Endothelial cell of umbilical vein (primary cell): ENCODE data around the gene KCNN3. TPM values are rescaled to one million over a fixed set of nuclear protein-coding genes. Genes with fewer than 3 reads are reported as not detected.

Experiments used
- BruUV-seq: library from RNA; stranded (reverse); fragments of 400-500 nt; replicated peaks from 2 replicates; lab custom pipeline; 2021; lab: Mats Ljungman, UMichigan
- CTCF ChIA-PET: fragments of 300-600, 350-600 bp; sonication (Branson Sonifier 250); formaldehyde crosslinking; loops from one replicate; lab custom pipeline; 2021; ENCODE audit warnings: antibody characterized with exemption, inconsistent platforms; lab: Charles Lee
- POLR2A ChIA-PET: fragments of 300-600, 350-600 bp; sonication (Branson Sonifier 250); formaldehyde crosslinking; loops from one replicate; lab custom pipeline; 2021; ENCODE audit warnings: antibody characterized with exemption, inconsistent platforms; lab: Charles Lee
- DNase-seq: peaks from one replicate; pipeline ENCODE4 v3.0.0-alpha.2; 2011; ENCODE audit warnings: low read depth, low spot score
- FAIRE-seq: peaks from 2 replicates; lab custom pipeline; 2011; peaks lifted over from hg19 to GRCh38; lab: Jason Lieb, UNC
- H2AFZ ChIP-seq: 2 replicates; pipeline ENCODE4 v1.6.0; 2012; ENCODE audit warnings: low read depth, low read length, control low read depth, inconsistent platforms
- H3K27ac ChIP-seq: 2 replicates; pipeline ENCODE4 v1.5.1; 2011; ENCODE audit warnings: low read depth, mild to moderate bottlenecking, control low read depth, low read length, moderate library complexity; ENCODE audit not compliant: insufficient read depth
- H3K27me3 ChIP-seq, 2 experiments: 2 replicates each; pipeline versions ENCODE4 v1.6.0 to v1.6.1; 2011; ENCODE audit warnings: low read length in 2 of 2, mixed read lengths in 1 of 2; ENCODE audit not compliant: control insufficient read depth in 2 of 2, insufficient read depth in 2 of 2
- H3K36me3 ChIP-seq, 2 experiments: 2 replicates in 1 of 2; 3 replicates in 1 of 2; pipeline ENCODE4 v1.5.1; 2011; ENCODE audit warnings: low read length in 2 of 2, mild to moderate bottlenecking in 1 of 2, moderate library complexity in 1 of 2; ENCODE audit not compliant: control insufficient read depth in 2 of 2, insufficient read depth in 2 of 2; ENCODE audit errors: extremely low read depth in 1 of 2
- H3K4me1 ChIP-seq: 3 replicates; pipeline ENCODE4 v1.5.1; 2011; ENCODE audit warnings: mild to moderate bottlenecking, low read length; ENCODE audit not compliant: control insufficient read depth, insufficient read depth; ENCODE audit errors: extremely low read depth
- H3K4me2 ChIP-seq: 2 replicates; pipeline ENCODE4 v1.6.1; 2011; ENCODE audit warnings: low read length, control low read depth, mixed read lengths; ENCODE audit not compliant: insufficient read depth
- H3K4me3 ChIP-seq, 3 experiments: fragments of 200-600 bp in 1 of 3; sonication (generic), shearing (Covaris generic) in 1 of 3; replicated peaks in 1 of 3; 2 replicates each; pipeline ENCODE4 v1.5.1; 2011 to 2016; ENCODE audit warnings: control low read depth in 3 of 3, low read length in 3 of 3, mild to moderate bottlenecking in 2 of 3, inconsistent platforms in 1 of 3, low read depth in 1 of 3, moderate library complexity in 1 of 3; ENCODE audit not compliant: insufficient read depth in 1 of 3
- H3K79me2 ChIP-seq: 2 replicates; pipeline ENCODE4 v1.6.0; 2012; ENCODE audit warnings: low read length, inconsistent platforms; ENCODE audit not compliant: control insufficient read depth, insufficient read depth
- H3K9ac ChIP-seq: replicated peaks from 2 replicates; pipeline ENCODE3; 2011; ENCODE audit warnings: low read length, control low read depth; ENCODE audit not compliant: insufficient read depth; ENCODE audit errors: extremely low read depth
- H3K9me1 ChIP-seq: replicated peaks from 3 replicates; pipeline ENCODE4 v1.6.0; 2011; ENCODE audit warnings: mild to moderate bottlenecking, low read length; ENCODE audit not compliant: control insufficient read depth, insufficient read depth; ENCODE audit errors: extremely low read depth
- H3K9me3 ChIP-seq: replicated peaks from 2 replicates; pipeline ENCODE4 v1.5.1; 2012; ENCODE audit warnings: low read length, inconsistent platforms; ENCODE audit not compliant: control insufficient read depth, insufficient read depth
- H4K20me1 ChIP-seq: replicated peaks from 2 replicates; pipeline ENCODE3; 2011; ENCODE audit warnings: mild to moderate bottlenecking, low read length; ENCODE audit not compliant: control insufficient read depth, insufficient read depth; ENCODE audit errors: extremely low read depth
- CTCF ChIP-seq, 2 donors: IDR thresholded peaks; 1 replicate in 1 of 2; 2 replicates in 1 of 2; pipeline ENCODE4 v1.5.1; 2011; ENCODE audit warnings: low read length in 2 of 2, mild to moderate bottlenecking in 2 of 2, moderate library complexity in 2 of 2, control low read depth in 1 of 2, inconsistent platforms in 1 of 2, low read depth in 1 of 2; ENCODE audit not compliant: insufficient read depth in 1 of 2; ENCODE audit errors: extremely low read depth in 1 of 2
- EZH2 ChIP-seq: IDR thresholded peaks from 2 replicates; pipeline ENCODE4 v1.6.1; 2012; ENCODE audit warnings: borderline replicate concordance, low read depth, mild to moderate bottlenecking, moderate library complexity, low read length, inconsistent platforms; ENCODE audit not compliant: severe bottlenecking
- GATA2 ChIP-seq: IDR thresholded peaks from 2 replicates; pipeline ENCODE4 v1.7.0; 2011; ENCODE audit warnings: low read depth, mild to moderate bottlenecking, moderate library complexity, mixed read lengths, low read length; ENCODE audit not compliant: insufficient read length, insufficient read depth
- dilution Hi-C: fragments of 300-500 bp; cut with MboI; formaldehyde crosslinking; loops from one replicate; pipeline ENCODE4 v1.15.0; 2019; ENCODE audit warnings: low sequenced_read_pairs; ENCODE audit not compliant: extremely low pct_ligation_motif_present
- intact Hi-C: fragments of 100-400 bp; cut with micrococcal nuclease; formaldehyde crosslinking; loops from one replicate; pipeline ENCODE4 v1.10.0; 2022
- polyA plus RNA-seq, 4 experiments: library from polyadenylated mRNA; depleted of rRNA in 3 of 4; stranded (reverse) in 3 of 4; unstranded in 1 of 4; fragments of >200 nt; gene quantifications; 2 replicates each; pipeline versions ENCODE4 v1.2.1 to v1.2.3, GENCODE V29; 2011 to 2012; ENCODE audit warnings: missing spikeins in 1 of 4
- total RNA-seq: library from RNA; stranded (reverse); gene quantifications from 2 replicates; pipeline ENCODE4 v1.2.3, GENCODE V29; 2021
- TF ChIP-seq, protein P1 (sequence below): IDR thresholded peaks from 2 replicates; pipeline ENCODE4 v1.6.1; 2011; ENCODE audit not compliant: insufficient read depth, insufficient read length

Gene KCNN3
- total and polyA plus RNA-seq, 2 donors (not counting 3 experiments of a cell fraction or from before 2014, with no cell fraction given) = 0.91 to 1.1 TPM

- no peak for DNase-seq
- Histone ChIP-seq H3K9me3 (no peaks in the 10 kb centered on the region), H3K79me2 (no peaks in the 10 kb centered on the region), H4K20me1 (no peaks in the 10 kb centered on the region), H3K4me2 (no peak overlapping the region), H3K27ac (no peak overlapping the region), H3K9me1 (no peaks in the 10 kb centered on the region), H3K36me3 (no peaks in the 10 kb centered on the region), H3K27me3 (no peaks in the 10 kb centered on the region), H3K4me3 (no peak overlapping the region), H2AFZ (no peak overlapping the region), H3K4me1 (no peaks in the 10 kb centered on the region), H3K9ac (no peak overlapping the region)
- intact Hi-C loops (no loop called here), dilution Hi-C loops (no loop called here)
- POLR2A ChIA-PET = no interaction called here
- CTCF ChIA-PET = interaction anchor here (0.6 to 1.6 kb wide), 2 partner anchors 43 to 108 kb away, joined by 4 read pairs; no protein-coding TSS in a partner anchor
- no peak for FAIRE-seq
- BruUV-seq = no TSS peak
- TF ChIP-seq GATA2 (no peak), EZH2 (no peak), CTCF (IDR thresholded peaks at IDR 0.05; ENCODE audit: extremely low read depth in 1 of 2, insufficient read depth in 1 of 2, low read depth in 1 of 2, low read length in 2 of 2) (no peak)
- TF ChIP-seq, protein P1, sequence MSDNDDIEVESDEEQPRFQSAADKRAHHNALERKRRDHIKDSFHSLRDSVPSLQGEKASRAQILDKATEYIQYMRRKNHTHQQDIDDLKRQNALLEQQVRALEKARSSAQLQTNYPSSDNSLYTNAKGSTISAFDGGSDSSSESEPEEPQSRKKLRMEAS = no peak
Observed at GRCh38 chr1:154716614-154717527, 153.2 kb downstream of the KCNN3 start.
